Esophagus mucosa (tissue), 1 donor: Measurements from ENCODE around the gene RTN1. TPM values are rescaled to one million over a fixed set of nuclear protein-coding genes. Genes with fewer than 3 reads are reported as not detected.

Experiments
- ATAC-seq: fragments of 200-7000 bp; cut with Tn5 transposase; one replicate; pipeline ENCODE4 v1.9.1; 2020
- total RNA-seq: library from RNA; stranded (reverse); gene quantifications from one replicate; pipeline ENCODE4 v1.2.4, GENCODE V29; 2023
- donor health status: DM: yes; HTN: yes; CAD: no.

The RTN1 gene
- total RNA-seq, 1 donor from 2014 or later, result 0.80 TPM

- no peak for ATAC-seq
Observed at GRCh38 chr14:59849411-59850130, 21.0 kb downstream of the RTN1 start.

GRCh38 chr14:59848671-59849070, 21.9 kb downstream of the RTN1 start:
- ATAC-seq, result no peak

- no peak for ATAC-seq
Observed at GRCh38 chr14:59847711-59848110, 22.9 kb downstream of the RTN1 start.

- ATAC-seq, result no peak
Observed at GRCh38 chr14:59846595-59846994, 24.0 kb downstream of the RTN1 start.

- ATAC-seq, result no peak
Observed at GRCh38 chr14:59845245-59845644, 25.3 kb downstream of the RTN1 start.

GRCh38 chr14:59844186-59844812, 26.3 kb downstream of the RTN1 start:
- ATAC-seq, result no peak

- no peak for ATAC-seq
Observed at GRCh38 chr14:59836116-59836515, 34.5 kb downstream of the RTN1 start.

GRCh38 chr14:59832653-59833294, 37.8 kb downstream of the RTN1 start:
- no peak for ATAC-seq

- ATAC-seq, result no peak
Observed at GRCh38 chr14:59831121-59831730, 39.4 kb downstream of the RTN1 start.

GRCh38 chr14:59830338-59830734, 40.2 kb downstream of the RTN1 start:
- ATAC-seq, result no peak

- ATAC-seq, result no peak
Observed at GRCh38 chr14:59829469-59830337, 40.9 kb downstream of the RTN1 start.

GRCh38 chr14:59828276-59828675, 42.3 kb downstream of the RTN1 start:
- ATAC-seq, result no peak

- no peak for ATAC-seq
Observed at GRCh38 chr14:59827401-59827800, 43.2 kb downstream of the RTN1 start.

- no peak for ATAC-seq
Observed at GRCh38 chr14:59826150-59826549, 44.4 kb downstream of the RTN1 start.

- ATAC-seq, result no peak
Observed at GRCh38 chr14:59823179-59823578, 47.4 kb downstream of the RTN1 start.

- no peak for ATAC-seq
Observed at GRCh38 chr14:59819446-59820088, 51.0 kb downstream of the RTN1 start.

- ATAC-seq, result no peak
Observed at GRCh38 chr14:59816941-59817340, 53.6 kb downstream of the RTN1 start.

- ATAC-seq, result no peak
Observed at GRCh38 chr14:59814988-59815387, 55.6 kb downstream of the RTN1 start.

- ATAC-seq, result no peak
Observed at GRCh38 chr14:59811815-59812214, 58.8 kb downstream of the RTN1 start.

GRCh38 chr14:59811073-59811472, 59.5 kb downstream of the RTN1 start:
- no peak for ATAC-seq

GRCh38 chr14:59803052-59803540, 67.5 kb downstream of the RTN1 start:
- no peak for ATAC-seq

GRCh38 chr14:59788176-59788575, 82.4 kb downstream of the RTN1 start:
- no peak for ATAC-seq
